HG02884 (cell line): ENCODE results near the gene CLDN22.

Source experiments
- ATAC-seq: cut with Tn5 transposase; IDR thresholded peaks from one replicate; pipeline ENCODE4 v1.9.1; 2021; ENCODE audit warnings: mild to moderate bottlenecking, moderate library complexity; ENCODE audit not compliant: unreplicated experiment

Gene CLDN22

GRCh38 chr4:183285886-183286285 lies 34.2 kb downstream of the CLDN22 start:
- no peak for ATAC-seq

GRCh38 chr4:183284965-183285364 lies 35.1 kb downstream of the CLDN22 start:
- no peak for ATAC-seq

- no peak for ATAC-seq
These were observed 35.8 kb downstream of the CLDN22 start for GRCh38 chr4:183284258-183284785.

GRCh38 chr4:183276106-183276505 lies 44.0 kb downstream of the CLDN22 start:
- ATAC-seq, result no peak

- ATAC-seq, result no peak
These were observed 47.7 kb downstream of the CLDN22 start for GRCh38 chr4:183272384-183272783.

GRCh38 chr4:183268556-183268955 lies 51.5 kb downstream of the CLDN22 start:
- ATAC-seq, result no peak
